Thoracic aorta (tissue), 2 donors: ENCODE data around the gene ABCG4. TPM values are rescaled to one million over a fixed set of nuclear protein-coding genes. Genes with fewer than 3 reads are reported as not detected.
"Not testable (repeated sequence)": the region's sequence is repeated elsewhere in the genome, so short reads cannot be mapped to it uniquely, and the experiment has no call there.

Source experiments
- ATAC-seq: fragments of 150-250 bp; one replicate; pipeline ENCODE4 v1.8.0; 2017; ENCODE audit warnings: low read depth; ENCODE audit not compliant: insufficient number of reproducible peaks, low FRiP score
- DNase-seq: peaks from one replicate; pipeline ENCODE4 v3.0.0-alpha.2; 2020; ENCODE audit warnings: low spot score
- H3K27ac ChIP-seq, 2 donors: fragments of 200-600 bp; sonication (generic); 1 replicate in 1 of 2; 2 replicates in 1 of 2; pipeline ENCODE4 v1.5.1; 2016; ENCODE audit warnings: mild to moderate bottlenecking in 2 of 2, moderate library complexity in 2 of 2
- H3K27me3 ChIP-seq: fragments of 200-600 bp; sonication (generic); replicated peaks from 2 replicates; pipeline ENCODE4 v1.6.0; 2016; ENCODE audit warnings: mild to moderate bottlenecking; ENCODE audit not compliant: insufficient read depth
- H3K36me3 ChIP-seq: fragments of 200-600 bp; sonication (generic); one replicate; pipeline ENCODE4 v1.5.1; 2016
- H3K4me1 ChIP-seq, 2 donors: fragments of 200-600 bp; sonication (generic); 1 replicate in 1 of 2; 2 replicates in 1 of 2; pipeline versions ENCODE4 v1.5.1 to v1.6.0; 2016; ENCODE audit warnings: low read depth in 2 of 2, mild to moderate bottlenecking in 1 of 2; ENCODE audit not compliant: control insufficient read depth in 1 of 2
- H3K4me3 ChIP-seq: fragments of 200-600 bp; sonication (generic); 2 replicates; pipeline ENCODE4 v1.5.1; 2016; ENCODE audit warnings: mild to moderate bottlenecking
- H3K9me3 ChIP-seq: fragments of 200-600 bp; sonication (generic); 2 replicates; pipeline ENCODE4 v1.5.1; 2016
- total RNA-seq, 2 donors: library from RNA; depleted of rRNA; stranded (reverse); fragments of >200 nt; gene quantifications; one replicate each; pipeline versions ENCODE4 v1.1.0 to v1.2.3, GENCODE V29; 2016
- TF ChIP-seq, protein P1 (sequence below): fragments of 200-600 bp; sonication (generic); IDR thresholded peaks from one replicate; pipeline ENCODE4 v1.5.1; 2019; ENCODE audit warnings: antibody characterized with exemption

The ABCG4 gene
- total RNA-seq, 2 donors from 2014 or later, result 1.6 TPM; not detected in 1

DNA sequence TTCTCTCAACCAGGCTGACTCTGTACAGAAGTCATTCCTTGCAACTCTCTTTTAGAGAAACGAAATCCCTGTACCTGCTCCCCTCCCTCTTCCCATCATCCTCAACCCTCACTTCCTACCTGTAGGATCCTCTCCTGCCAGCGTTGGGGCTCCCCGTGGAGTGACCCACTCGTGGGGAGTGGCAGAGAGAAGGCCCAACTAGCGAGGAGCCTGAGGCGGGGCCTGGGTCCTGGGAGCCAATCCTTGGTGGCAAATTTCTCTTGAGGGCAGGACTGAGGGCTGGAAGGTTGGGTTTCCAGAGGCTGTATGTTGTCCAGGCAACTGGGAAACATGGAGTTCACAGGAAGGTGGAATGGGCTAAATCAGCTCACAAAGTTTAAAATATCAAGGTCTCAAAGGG lies 46.8 kb downstream of the ABCG4 start:
- DNase-seq, result no peak
- Histone ChIP-seq H3K4me3 (no peak overlapping the region), H3K27me3 (no peaks in the 10 kb centered on the region), H3K9me3 (no peaks in the 10 kb centered on the region), H3K27ac (no peak overlapping the region), H3K4me1 (no peaks in the 10 kb centered on the region), H3K36me3 (no peaks in the 10 kb centered on the region)
- TF ChIP-seq, protein P1, sequence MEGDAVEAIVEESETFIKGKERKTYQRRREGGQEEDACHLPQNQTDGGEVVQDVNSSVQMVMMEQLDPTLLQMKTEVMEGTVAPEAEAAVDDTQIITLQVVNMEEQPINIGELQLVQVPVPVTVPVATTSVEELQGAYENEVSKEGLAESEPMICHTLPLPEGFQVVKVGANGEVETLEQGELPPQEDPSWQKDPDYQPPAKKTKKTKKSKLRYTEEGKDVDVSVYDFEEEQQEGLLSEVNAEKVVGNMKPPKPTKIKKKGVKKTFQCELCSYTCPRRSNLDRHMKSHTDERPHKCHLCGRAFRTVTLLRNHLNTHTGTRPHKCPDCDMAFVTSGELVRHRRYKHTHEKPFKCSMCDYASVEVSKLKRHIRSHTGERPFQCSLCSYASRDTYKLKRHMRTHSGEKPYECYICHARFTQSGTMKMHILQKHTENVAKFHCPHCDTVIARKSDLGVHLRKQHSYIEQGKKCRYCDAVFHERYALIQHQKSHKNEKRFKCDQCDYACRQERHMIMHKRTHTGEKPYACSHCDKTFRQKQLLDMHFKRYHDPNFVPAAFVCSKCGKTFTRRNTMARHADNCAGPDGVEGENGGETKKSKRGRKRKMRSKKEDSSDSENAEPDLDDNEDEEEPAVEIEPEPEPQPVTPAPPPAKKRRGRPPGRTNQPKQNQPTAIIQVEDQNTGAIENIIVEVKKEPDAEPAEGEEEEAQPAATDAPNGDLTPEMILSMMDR, result no peak
- ATAC-seq, result no peak

- H3K27me3 ChIP-seq, result no peaks in the 10 kb centered on the region
- H3K27ac ChIP-seq, result no peak overlapping the region
- H3K4me3 ChIP-seq, result no peak overlapping the region
- TF ChIP-seq, protein P1, result peak; percentile 75
- no peaks in the 10 kb centered on the region for H3K36me3 ChIP-seq
- no peak for DNase-seq
- H3K9me3 ChIP-seq, result no peaks in the 10 kb centered on the region
- no peaks in the 10 kb centered on the region for H3K4me1 ChIP-seq
- ATAC-seq, result peak; percentile 64
These were observed 48.1 kb downstream of the ABCG4 start for GRCh38 chr11:119196833-119197483.

DNA sequence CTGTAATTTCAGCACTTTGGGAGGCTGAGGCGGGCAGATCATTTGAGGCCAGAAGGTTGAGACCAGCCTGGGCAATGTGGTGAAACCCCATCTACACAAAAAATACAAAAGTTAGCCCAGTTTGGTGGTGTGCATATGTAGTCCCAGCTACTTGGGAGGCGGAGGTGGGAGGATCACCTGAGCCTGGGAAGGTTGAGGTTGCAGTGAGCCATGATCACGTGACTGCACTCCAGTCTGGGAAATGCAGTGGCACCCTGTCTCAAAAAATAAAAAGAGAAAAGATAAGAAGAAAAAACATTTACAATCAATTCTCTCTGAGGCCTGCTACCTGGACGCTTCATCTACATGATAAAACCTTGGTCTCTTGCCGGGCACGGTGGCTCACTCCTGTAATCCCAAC lies 50.1 kb downstream of the ABCG4 start:
- H3K27me3 ChIP-seq, result no peaks in the 10 kb centered on the region
- TF ChIP-seq, protein P1, result no peak
- H3K4me3 ChIP-seq, result no peak overlapping the region
- H3K9me3 ChIP-seq, result no peaks in the 10 kb centered on the region
- no peak overlapping the region for H3K27ac ChIP-seq
- H3K36me3 ChIP-seq, result no peaks in the 10 kb centered on the region
- ATAC-seq, result no peak
- no peaks in the 10 kb centered on the region for H3K4me1 ChIP-seq
- no peak for DNase-seq

- H3K27ac ChIP-seq, H3K4me1 ChIP-seq, H3K27me3 ChIP-seq, H3K4me3 ChIP-seq, DNase-seq, H3K9me3 ChIP-seq, H3K36me3 ChIP-seq, ATAC-seq: not testable (repeated sequence)
These were observed 52.4 kb downstream of the ABCG4 start for GRCh38 chr11:119201236-119201635.

GRCh38 chr11:119202554-119202953 lies 53.7 kb downstream of the ABCG4 start:
- H3K27ac ChIP-seq, result no peak overlapping the region
- no peak for ATAC-seq
- no peak for DNase-seq
- no peak overlapping the region for H3K4me3 ChIP-seq
- peaks cover 3 to 8% of the 10 kb centered on the region in 2 donors for H3K4me1 ChIP-seq
- H3K27me3 ChIP-seq, result no peaks in the 10 kb centered on the region
- H3K36me3 ChIP-seq, result no peaks in the 10 kb centered on the region
- TF ChIP-seq, protein P1, result no peak
- H3K9me3 ChIP-seq, result no peaks in the 10 kb centered on the region

- TF ChIP-seq, protein P1, result no peak
- no peaks in the 10 kb centered on the region for H3K9me3 ChIP-seq
- H3K36me3 ChIP-seq, result no peaks in the 10 kb centered on the region
- H3K27me3 ChIP-seq, result no peaks in the 10 kb centered on the region
- H3K4me3 ChIP-seq, result no peak overlapping the region
- peaks cover 13 to 17% of the 10 kb centered on the region in 2 donors for H3K4me1 ChIP-seq
- no peak for ATAC-seq
- H3K27ac ChIP-seq, result no peak overlapping the region
- DNase-seq, result no peak
These were observed 55.2 kb downstream of the ABCG4 start for GRCh38 chr11:119204066-119204465.
